ENCODE results near the gene EIF4E3.

GRCh38 chr3:71718072-71718471 is 7.1 kb downstream of the EIF4E3 start:
- TF ChIP-seq CTCF (IDR thresholded peaks at IDR 0.05) (no peak), TEAD4 (IDR thresholded peaks at IDR 0.05; ENCODE audit: borderline replicate concordance, insufficient read depth) (no peak), EZH2phosphoT487 (IDR thresholded peaks at IDR 0.05; ENCODE audit: borderline replicate concordance, low read depth) (no peak)

Measured in SK-N-SH (cell line).